ENCODE results near the gene GAMT. TPM values are rescaled to one million over a fixed set of nuclear protein-coding genes. Genes with fewer than 3 reads are reported as not detected.
A peak's percentile ranks its signal among the peaks of the same experiment; 100 is the strongest.

GAMT gene
- total and polyA plus RNA-seq, 3 experiments from 2014 or later = 20.4 to 29.5 (median 29.0) TPM

DNA sequence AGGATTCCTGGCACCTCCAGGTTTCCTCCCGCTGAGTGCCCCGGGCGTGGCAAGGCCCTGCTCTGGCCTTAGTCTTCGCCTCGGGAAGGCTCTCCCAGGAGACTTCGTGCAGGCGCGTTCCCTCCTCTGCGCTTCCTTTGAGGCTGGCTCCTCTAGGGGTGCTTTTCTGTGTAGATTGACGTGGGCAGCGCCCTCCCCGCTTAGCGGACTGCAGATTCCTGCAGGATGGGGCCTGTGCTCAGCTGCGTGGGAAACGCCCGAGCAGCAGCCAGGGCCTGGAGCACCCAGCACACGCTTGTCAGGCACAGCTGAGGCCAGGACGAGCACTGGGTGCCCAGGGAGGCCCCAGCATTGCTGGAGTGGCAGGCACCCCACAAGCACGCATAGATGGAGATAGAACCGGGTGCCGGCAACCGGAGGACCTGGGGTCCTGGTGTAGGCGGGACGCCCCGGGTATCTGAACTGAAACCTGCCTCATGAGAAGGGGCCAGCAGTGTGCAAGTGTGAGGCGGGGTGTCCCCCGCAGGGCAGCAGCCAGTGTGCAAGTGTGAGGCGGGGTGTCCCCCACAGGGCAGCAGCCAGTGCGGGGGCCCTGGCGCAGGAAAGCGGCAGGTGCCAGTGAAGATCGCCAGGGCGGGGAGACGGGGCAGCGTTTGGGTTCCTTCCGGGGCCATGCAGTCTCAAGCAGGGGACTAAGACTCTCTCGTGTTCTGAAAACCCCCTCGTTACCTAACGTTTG is 14.2 kb downstream of the GAMT start:
- H3K27ac ChIP-seq (ENCODE audit: low read depth, low read length) = no peak overlapping the region
- H3K27me3 ChIP-seq (ENCODE audit: insufficient read depth, low read length, poor library complexity, severe bottlenecking) = no peaks in the 10 kb centered on the region
- H3K4me3 Mint-ChIP-seq = no peak overlapping the region
- H3K9me3 Mint-ChIP-seq = peaks cover 0 to 6% (median 4%) of the 10 kb centered on the region in 5 donors
- H3K36me3 ChIP-seq (ENCODE audit: insufficient read depth, low read length) = peaks cover 10% of the 10 kb centered on the region
- peak overlapping the region in 1 of 8 donors; percentile 6 for H3K27ac Mint-ChIP-seq
- no peak overlapping the region for H3K4me3 ChIP-seq (ENCODE audit: low read length)
- POLR2A ChIA-PET = interaction anchor here (0.6 kb wide), 1 partner anchor 44 kb away, joined by 5 read pairs; no protein-coding TSS in a partner anchor
- CTCF ChIA-PET = no interaction called here
- H3K4me1 Mint-ChIP-seq = peaks cover 15 to 30% (median 15%) of the 10 kb centered on the region in 3 donors
- H3K9me3 ChIP-seq (ENCODE audit: low read length) = no peaks in the 10 kb centered on the region
- no peak for DNase-seq
- peaks cover 4 to 10% of the 10 kb centered on the region in 2 donors for H3K27me3 Mint-ChIP-seq
- peaks cover 0 to 51% (median 6%) of the 10 kb centered on the region in 3 donors for H3K36me3 Mint-ChIP-seq
- H3K4me1 ChIP-seq (ENCODE audit: insufficient read depth, low read length) = peaks cover 7% of the 10 kb centered on the region

DNA sequence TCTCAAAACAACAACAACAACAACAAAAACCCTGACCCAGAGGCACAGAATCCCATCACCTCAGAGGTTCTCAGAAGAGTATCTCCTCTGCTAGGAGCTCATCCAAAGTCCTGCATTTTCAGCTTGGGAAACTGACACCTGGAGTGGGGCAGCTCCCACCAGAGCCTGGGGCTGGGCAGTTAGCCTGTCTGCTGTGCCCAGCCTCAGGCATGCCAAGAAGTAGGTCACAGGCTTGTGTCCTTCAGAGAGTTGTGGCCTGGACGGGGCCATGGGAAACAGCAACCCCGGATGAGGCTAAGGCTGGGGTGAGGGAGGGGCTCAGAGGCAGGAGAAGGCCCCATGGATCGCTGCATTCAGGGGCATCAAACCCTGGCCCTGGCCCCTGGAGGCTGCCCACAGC is 15.5 kb downstream of the GAMT start:
- peak overlapping the region in 4 of 7 donors; percentile 36 to 92 (median 71) for H3K4me3 Mint-ChIP-seq
- CTCF ChIA-PET = no interaction called here

GRCh38 chr19:1384478-1385110 is 16.7 kb downstream of the GAMT start:
- no peaks in the 10 kb centered on the region for H3K9me3 ChIP-seq (ENCODE audit: low read length)
- H3K27me3 ChIP-seq (ENCODE audit: insufficient read depth, low read length, poor library complexity, severe bottlenecking) = no peaks in the 10 kb centered on the region
- H3K4me1 Mint-ChIP-seq = peaks cover 15 to 30% (median 15%) of the 10 kb centered on the region in 3 donors
- peaks cover 0 to 6% (median 4%) of the 10 kb centered on the region in 5 donors for H3K9me3 Mint-ChIP-seq
- CTCF ChIA-PET = no interaction called here
- peaks cover 7% of the 10 kb centered on the region for H3K4me1 ChIP-seq (ENCODE audit: insufficient read depth, low read length)
- peak overlapping the region; percentile 77 for H3K27ac ChIP-seq (ENCODE audit: low read depth, low read length)
- peaks cover 0 to 35% (median 5%) of the 10 kb centered on the region in 3 donors for H3K36me3 Mint-ChIP-seq
- peak overlapping the region; percentile 82 to 99 (median 95) for H3K4me3 Mint-ChIP-seq
- peak overlapping the region; percentile 52 to 100 (median 72) for H3K27ac Mint-ChIP-seq
- H3K27me3 Mint-ChIP-seq = peaks cover 4 to 10% of the 10 kb centered on the region in 2 donors
- H3K36me3 ChIP-seq (ENCODE audit: insufficient read depth, low read length) = peaks cover 10% of the 10 kb centered on the region
- no peak for DNase-seq
- peak overlapping the region; percentile 79 for H3K4me3 ChIP-seq (ENCODE audit: low read length)
- POLR2A ChIA-PET = no interaction called here

More for the DNA sequence above, 15.5 kb downstream of the GAMT start:
- peak overlapping the region in 2 of 8 donors; percentile 50 to 84 for H3K27ac Mint-ChIP-seq
- peaks cover 7% of the 10 kb centered on the region for H3K4me1 ChIP-seq (ENCODE audit: insufficient read depth, low read length)
- peaks cover 4 to 10% of the 10 kb centered on the region in 2 donors for H3K27me3 Mint-ChIP-seq
- no peaks in the 10 kb centered on the region for H3K9me3 ChIP-seq (ENCODE audit: low read length)
- H3K9me3 Mint-ChIP-seq = peaks cover 0 to 6% (median 4%) of the 10 kb centered on the region in 5 donors
- H3K36me3 ChIP-seq (ENCODE audit: insufficient read depth, low read length) = peaks cover 10% of the 10 kb centered on the region
- peaks cover 15 to 30% (median 15%) of the 10 kb centered on the region in 3 donors for H3K4me1 Mint-ChIP-seq
- no peak overlapping the region for H3K27ac ChIP-seq (ENCODE audit: low read depth, low read length)
- no peak overlapping the region for H3K4me3 ChIP-seq (ENCODE audit: low read length)
- DNase-seq = no peak
- POLR2A ChIA-PET = no interaction called here
- H3K36me3 Mint-ChIP-seq = peaks cover 0 to 44% (median 6%) of the 10 kb centered on the region in 3 donors
- no peaks in the 10 kb centered on the region for H3K27me3 ChIP-seq (ENCODE audit: insufficient read depth, low read length, poor library complexity, severe bottlenecking)

- DNase-seq = no peak
- Histone ChIP-seq H3K36me3 (ENCODE audit: insufficient read depth, low read length) (peaks cover 5% of the 10 kb centered on the region), H3K4me1 (ENCODE audit: insufficient read depth, low read length) (peaks cover 7% of the 10 kb centered on the region), H3K27me3 (ENCODE audit: insufficient read depth, low read length, poor library complexity, severe bottlenecking) (no peaks in the 10 kb centered on the region), H3K9me3 (ENCODE audit: low read length) (no peaks in the 10 kb centered on the region), H3K4me3 (ENCODE audit: low read length) (peak overlapping the region; percentile 79), H3K27ac (ENCODE audit: low read depth, low read length) (peak overlapping the region; percentile 77)
- CTCF ChIA-PET = no interaction called here
- POLR2A ChIA-PET = no interaction called here
- peak overlapping the region in 6 of 8 donors; percentile 52 to 100 (median 81) for H3K27ac Mint-ChIP-seq
- H3K4me3 Mint-ChIP-seq = peak overlapping the region; percentile 82 to 99 (median 95)
- H3K4me1 Mint-ChIP-seq = peaks cover 15 to 30% (median 15%) of the 10 kb centered on the region in 3 donors
- H3K36me3 Mint-ChIP-seq = peaks cover 0 to 30% (median 4%) of the 10 kb centered on the region in 3 donors
- peaks cover 4 to 10% of the 10 kb centered on the region in 2 donors for H3K27me3 Mint-ChIP-seq
- peaks cover 0 to 6% (median 4%) of the 10 kb centered on the region in 5 donors for H3K9me3 Mint-ChIP-seq
Observed at GRCh38 chr19:1384085-1384462, 17.3 kb downstream of the GAMT start.

- CTCF ChIA-PET = interaction anchor here (0.9 to 1.9 kb wide), 5 partner anchors 11 to 139 kb away, joined by 3 to 10 read pairs (median 4); no protein-coding TSS in a partner anchor
- Histone ChIP-seq H3K4me1 (ENCODE audit: insufficient read depth, low read length) (peaks cover 7% of the 10 kb centered on the region), H3K36me3 (ENCODE audit: insufficient read depth, low read length) (no peaks in the 10 kb centered on the region), H3K9me3 (ENCODE audit: low read length) (no peaks in the 10 kb centered on the region), H3K4me3 (ENCODE audit: low read length) (peak within 1 kb of the TSS; percentile 79), H3K27ac (ENCODE audit: low read depth, low read length) (peak within 1 kb of the TSS; percentile 77), H3K27me3 (ENCODE audit: insufficient read depth, low read length, poor library complexity, severe bottlenecking) (no peaks in the 10 kb centered on the region)
- peaks cover 0 to 24% (median 2%) of the 10 kb centered on the region in 3 donors for H3K36me3 Mint-ChIP-seq
- DNase-seq = peak; percentile 85 to 95 (median 91)
- peaks cover 15 to 30% (median 15%) of the 10 kb centered on the region in 3 donors for H3K4me1 Mint-ChIP-seq
- POLR2A ChIA-PET = interaction anchor here (0.6 to 1.0 kb wide), 4 partner anchors 19 to 115 kb away, joined by 3 to 10 read pairs (median 4); partner anchors contain the start of gene CIRBP
- H3K27ac Mint-ChIP-seq = peak within 1 kb of the TSS; percentile 72 to 100 (median 96)
- peaks cover 4 to 10% of the 10 kb centered on the region in 2 donors for H3K27me3 Mint-ChIP-seq
- H3K9me3 Mint-ChIP-seq = peaks cover 0 to 6% (median 4%) of the 10 kb centered on the region in 5 donors
- peak within 1 kb of the TSS; percentile 92 to 99 (median 95) for H3K4me3 Mint-ChIP-seq
Observed at GRCh38 chr19:1383312-1384084, 17.8 kb downstream of the GAMT start, which contains the start of gene NDUFS7. Gene NDUFS7 (plus strand): TSS chr19:1383907. CDS start chr19:1383927, 20 bp downstream.

DNA sequence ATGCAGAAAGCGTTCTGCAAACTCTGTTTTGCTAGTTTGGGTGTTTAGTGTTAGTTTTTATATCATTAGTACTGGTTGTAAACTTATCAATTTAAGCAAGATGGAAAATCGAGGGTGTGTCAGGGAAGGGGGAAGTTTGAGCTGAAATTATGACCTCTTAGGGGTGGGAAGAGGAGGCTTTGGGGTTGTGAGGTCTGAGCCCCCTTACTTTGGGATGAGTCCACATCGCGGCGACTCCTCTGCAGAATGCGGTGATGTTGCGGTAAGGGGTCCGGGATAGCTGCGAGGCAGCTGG is 18.4 kb downstream of the GAMT start:
- Histone ChIP-seq H3K4me3 (ENCODE audit: low read length) (peak overlapping the region; percentile 79), H3K4me1 (ENCODE audit: insufficient read depth, low read length) (peaks cover 7% of the 10 kb centered on the region), H3K9me3 (ENCODE audit: low read length) (no peaks in the 10 kb centered on the region), H3K27ac (ENCODE audit: low read depth, low read length) (no peak overlapping the region), H3K27me3 (ENCODE audit: insufficient read depth, low read length, poor library complexity, severe bottlenecking) (no peaks in the 10 kb centered on the region), H3K36me3 (ENCODE audit: insufficient read depth, low read length) (no peaks in the 10 kb centered on the region)
- peaks cover 0 to 19% (median 4%) of the 10 kb centered on the region in 3 donors for H3K36me3 Mint-ChIP-seq
- peaks cover 4 to 10% of the 10 kb centered on the region in 2 donors for H3K27me3 Mint-ChIP-seq
- H3K9me3 Mint-ChIP-seq = peaks cover 0 to 6% (median 4%) of the 10 kb centered on the region in 5 donors
- H3K4me1 Mint-ChIP-seq = peaks cover 15 to 30% (median 15%) of the 10 kb centered on the region in 3 donors
- CTCF ChIA-PET = interaction anchor here (0.9 to 1.9 kb wide), 5 partner anchors 11 to 139 kb away, joined by 3 to 10 read pairs (median 4); no protein-coding TSS in a partner anchor
- POLR2A ChIA-PET = interaction anchor here (0.6 to 1.0 kb wide), 4 partner anchors 20 to 114 kb away, joined by 3 to 10 read pairs (median 4); partner anchors contain the start of gene CIRBP
- no peak for DNase-seq
- peak overlapping the region; percentile 39 to 100 (median 96) for H3K27ac Mint-ChIP-seq
- peak overlapping the region; percentile 92 to 99 (median 95) for H3K4me3 Mint-ChIP-seq

DNA sequence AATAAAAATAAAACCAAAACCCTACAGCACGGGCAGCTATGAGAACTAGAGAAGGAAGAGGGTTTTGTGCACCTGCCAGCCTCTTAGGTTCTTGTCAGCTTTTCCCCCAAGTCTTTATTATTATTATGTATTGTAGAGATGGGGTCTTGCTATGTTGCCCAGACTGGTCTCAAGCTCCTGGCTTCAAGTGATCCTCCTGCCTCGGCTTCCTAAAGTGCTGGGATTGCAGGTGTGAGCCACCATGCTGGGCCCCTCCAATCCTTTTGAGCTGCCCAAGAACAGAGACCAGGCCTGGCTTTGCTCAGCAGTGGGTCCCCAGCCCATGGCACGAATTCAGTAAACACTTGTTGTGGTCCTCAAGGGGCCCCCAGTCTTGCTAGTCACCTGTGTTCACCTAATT is 19.1 kb downstream of the GAMT start:
- DNase-seq = no peak
- peaks cover 4 to 10% of the 10 kb centered on the region in 2 donors for H3K27me3 Mint-ChIP-seq
- H3K36me3 Mint-ChIP-seq = peaks cover 0 to 17% (median 4%) of the 10 kb centered on the region in 3 donors
- Histone ChIP-seq H3K36me3 (ENCODE audit: insufficient read depth, low read length) (no peaks in the 10 kb centered on the region), H3K4me3 (ENCODE audit: low read length) (no peak overlapping the region), H3K27ac (ENCODE audit: low read depth, low read length) (no peak overlapping the region), H3K27me3 (ENCODE audit: insufficient read depth, low read length, poor library complexity, severe bottlenecking) (no peaks in the 10 kb centered on the region), H3K9me3 (ENCODE audit: low read length) (no peaks in the 10 kb centered on the region), H3K4me1 (ENCODE audit: insufficient read depth, low read length) (peaks cover 7% of the 10 kb centered on the region)
- ChIA-PET CTCF (interaction anchor here (1.8 to 1.9 kb wide), 2 partner anchors 10 to 138 kb away, joined by 5 to 10 read pairs; no protein-coding TSS in a partner anchor), POLR2A (no interaction called here)
- peak overlapping the region in 1 of 8 donors; percentile 100 for H3K27ac Mint-ChIP-seq
- H3K4me3 Mint-ChIP-seq = no peak overlapping the region
- peaks cover 0 to 6% (median 4%) of the 10 kb centered on the region in 5 donors for H3K9me3 Mint-ChIP-seq
- H3K4me1 Mint-ChIP-seq = peaks cover 15 to 30% (median 15%) of the 10 kb centered on the region in 3 donors

Data from CD8-positive, alpha-beta memory T cell (primary cell).